SK-N-SH (cell line): ENCODE data around the gene ZNF74.

ENCODE experiments used
- CHD2 ChIP-seq: fragments of 150-350 bp; IDR thresholded peaks from 2 replicates; pipeline ENCODE4 v1.6.1; 2018; ENCODE audit warnings: low read length; ENCODE audit not compliant: partially characterized antibody
- CTCF ChIP-seq: fragments of 200-600 bp; sonication (generic); IDR thresholded peaks from 2 replicates; pipeline ENCODE4 v1.6.1; 2017; ENCODE audit warnings: antibody characterized with exemption, mild to moderate bottlenecking, moderate library complexity
- EP300 ChIP-seq, 2 experiments: IDR thresholded peaks; 2 replicates each; pipeline versions ENCODE4 v1.4.0 to v1.6.1; 2012; ENCODE audit warnings: borderline replicate concordance in 1 of 2, low read depth in 1 of 2, low read length in 1 of 2
- EZH2phosphoT487 ChIP-seq: fragments of 200-600 bp; sonication (generic); IDR thresholded peaks from 2 replicates; pipeline ENCODE4 v1.6.1; 2017; ENCODE audit warnings: low read depth, mixed run types, mild to moderate bottlenecking, antibody characterized with exemption, moderate library complexity, borderline replicate concordance
- FOXJ3 ChIP-seq: sonication (generic); formaldehyde crosslinking; IDR thresholded peaks from 2 replicates; pipeline ENCODE4 v1.5.1; 2020; ENCODE audit warnings: mild to moderate bottlenecking, missing genetic modification reagents
- FOXM1 ChIP-seq: IDR thresholded peaks from 2 replicates; pipeline ENCODE4 v1.4.0; 2012; ENCODE audit warnings: low read depth, mild to moderate bottlenecking
- JUND ChIP-seq: IDR thresholded peaks from 2 replicates; pipeline ENCODE4 v1.4.0; 2012
- MAX ChIP-seq: IDR thresholded peaks from 2 replicates; pipeline ENCODE4 v1.4.0; 2012; ENCODE audit warnings: low read depth
- POLR2AphosphoS5 ChIP-seq: IDR thresholded peaks from 2 replicates; pipeline ENCODE4 v1.6.1; 2012; ENCODE audit warnings: low read depth, low read length
- SIN3A ChIP-seq: IDR thresholded peaks from 2 replicates; pipeline ENCODE4 v1.6.1; 2012; ENCODE audit warnings: low read depth, mild to moderate bottlenecking, low read length, moderate library complexity, borderline replicate concordance
- SMC3 ChIP-seq: IDR thresholded peaks from 2 replicates; pipeline ENCODE4 v1.6.1; 2012; ENCODE audit warnings: low read depth, low read length, improper control_type of control experiment
- TAF1 ChIP-seq: IDR thresholded peaks from 2 replicates; pipeline ENCODE4 v1.6.1; 2012; ENCODE audit warnings: low read depth, mild to moderate bottlenecking, low read length, moderate library complexity, borderline replicate concordance
- USF2 ChIP-seq: fragments of 150-350 bp; IDR thresholded peaks from 2 replicates; pipeline ENCODE4 v1.6.1; 2017; ENCODE audit warnings: antibody characterized with exemption, low read length, low read depth, borderline replicate concordance
- ZBTB33 ChIP-seq: IDR thresholded peaks from 2 replicates; pipeline ENCODE4 v1.4.0; 2012; ENCODE audit warnings: low read depth, borderline replicate concordance

GRCh38 chr22:20429254-20430100 is 35.5 kb downstream of the ZNF74 start:
- TF ChIP-seq CTCF (no peak), ZBTB33 (no peak), EP300 (IDR thresholded peaks at IDR 0.05; ENCODE audit: borderline replicate concordance in 1 of 2, low read depth in 1 of 2, low read length in 1 of 2) (no peak), MAX (no peak), TAF1 (no peak), USF2 (no peak), JUND (no peak), FOXJ3 (CRISPR knock-in tag) (no peak), SIN3A (no peak), EZH2phosphoT487 (no peak), SMC3 (no peak), CHD2 (no peak), FOXM1 (no peak), POLR2AphosphoS5 (no peak)
